22Rv1 (cell line): ENCODE data around the gene B4GALT3.
A peak's percentile ranks its signal among the peaks of the same experiment; 100 is the strongest.

Experiments
- H3K27ac ChIP-seq: fragments of 450-650 bp; 2 replicates; pipeline ENCODE4 v1.5.1; 2017
- CTCF ChIP-seq: fragments of 450-650 bp; IDR thresholded peaks from 2 replicates; pipeline ENCODE4 v1.5.1; 2017; ENCODE audit warnings: mild to moderate bottlenecking
- ZFX ChIP-seq: fragments of 450-650 bp; IDR thresholded peaks from 2 replicates; pipeline ENCODE4 v1.6.1; 2017; ENCODE audit warnings: antibody characterized with exemption, borderline replicate concordance

Gene B4GALT3

GRCh38 chr1:161200992-161201835 lies 23.9 kb upstream of the B4GALT3 start:
- peak overlapping the region; percentile 88 for H3K27ac ChIP-seq
- TF ChIP-seq CTCF (no peak), ZFX (no peak)

- peak overlapping the region; percentile 88 for H3K27ac ChIP-seq
- TF ChIP-seq CTCF (no peak), ZFX (no peak)
These were observed 23.2 kb upstream of the B4GALT3 start for GRCh38 chr1:161200421-161200991.

- no peak overlapping the region for H3K27ac ChIP-seq
- TF ChIP-seq ZFX = no peak
- no peak for TF ChIP-seq CTCF
These were observed 22.3 kb upstream of the B4GALT3 start for GRCh38 chr1:161199506-161200139.

GRCh38 chr1:161198897-161199431 lies 21.7 kb upstream of the B4GALT3 start, which contains the start of gene ADAMTS4:
Gene ADAMTS4 (minus strand): TSS chr1:161199054. CDS start chr1:161198627, 427 bp downstream.
- no peak for TF ChIP-seq ZFX
- no peak for TF ChIP-seq CTCF
- H3K27ac ChIP-seq = no peak within 1 kb of the TSS

- TF ChIP-seq ZFX = no peak
- TF ChIP-seq CTCF = peak; percentile 21
- no peak overlapping the region for H3K27ac ChIP-seq
These were observed 21.0 kb upstream of the B4GALT3 start for GRCh38 chr1:161198194-161198896.

- TF ChIP-seq CTCF = no peak
- no peak for TF ChIP-seq ZFX
- no peak overlapping the region for H3K27ac ChIP-seq
These were observed 20.4 kb upstream of the B4GALT3 start for GRCh38 chr1:161197560-161198193.
